GM19099 (cell line): ENCODE data around the gene PARD3B.

Experiments used
- POLR2A ChIP-seq: IDR thresholded peaks from 3 replicates; pipeline ENCODE4 v1.6.1; 2011; ENCODE audit warnings: low read depth; ENCODE audit not compliant: insufficient read length; ENCODE audit errors: extremely low read depth

The PARD3B gene

GRCh38 chr2:204608237-204608939 lies 63.1 kb downstream of the PARD3B start:
- TF ChIP-seq POLR2A = no peak

GRCh38 chr2:204611017-204611631 lies 65.8 kb downstream of the PARD3B start:
- TF ChIP-seq POLR2A = no peak

- no peak for TF ChIP-seq POLR2A
Observed at GRCh38 chr2:204611764-204612163, 66.5 kb downstream of the PARD3B start.

GRCh38 chr2:204613635-204614034 lies 68.4 kb downstream of the PARD3B start:
- no peak for TF ChIP-seq POLR2A

GRCh38 chr2:204615456-204615855 lies 70.2 kb downstream of the PARD3B start:
- TF ChIP-seq POLR2A = no peak

GRCh38 chr2:204625135-204625534 lies 79.9 kb downstream of the PARD3B start:
- no peak for TF ChIP-seq POLR2A

GRCh38 chr2:204628926-204629712 lies 83.8 kb downstream of the PARD3B start:
- no peak for TF ChIP-seq POLR2A

GRCh38 chr2:204632410-204632809 lies 87.1 kb downstream of the PARD3B start:
- TF ChIP-seq POLR2A = no peak

- TF ChIP-seq POLR2A = no peak
Observed at GRCh38 chr2:204634564-204634963, 89.3 kb downstream of the PARD3B start.

GRCh38 chr2:204635478-204635877 lies 90.2 kb downstream of the PARD3B start:
- TF ChIP-seq POLR2A = no peak

GRCh38 chr2:204638471-204639194 lies 93.4 kb downstream of the PARD3B start:
- no peak for TF ChIP-seq POLR2A

GRCh38 chr2:204643326-204643725 lies 98.1 kb downstream of the PARD3B start:
- no peak for TF ChIP-seq POLR2A

GRCh38 chr2:204645018-204645773 lies 99.9 kb downstream of the PARD3B start:
- no peak for TF ChIP-seq POLR2A

GRCh38 chr2:204647626-204648025 lies 102.4 kb downstream of the PARD3B start:
- TF ChIP-seq POLR2A = no peak
